GM19463 (cell line): ENCODE measurements around the gene NCBP2.

Experiments used
- ATAC-seq: cut with Tn5 transposase; IDR thresholded peaks from one replicate; pipeline ENCODE4 v1.9.1; 2021; ENCODE audit warnings: mild to moderate bottlenecking, moderate library complexity; ENCODE audit not compliant: unreplicated experiment

NCBP2 gene

DNA sequence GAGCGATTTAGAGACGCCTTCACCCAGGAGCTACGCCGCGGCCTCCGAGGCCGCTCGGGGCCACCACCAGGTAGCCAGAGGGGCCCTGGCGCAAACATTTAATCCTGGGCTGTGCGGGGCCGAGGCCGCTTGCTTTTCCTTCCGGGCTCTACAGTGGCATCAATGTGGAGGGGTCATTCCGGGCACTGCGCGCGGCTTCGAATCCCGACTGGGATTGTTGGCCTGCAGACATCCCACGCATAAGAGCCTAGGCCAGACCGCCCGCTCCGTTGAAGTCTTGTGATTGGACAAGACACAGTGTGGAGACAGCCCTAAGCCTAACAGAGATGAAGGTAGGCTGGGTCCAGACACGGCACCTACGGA, 568 bp upstream of the NCBP2 start:
- peak; percentile 4 for ATAC-seq

DNA sequence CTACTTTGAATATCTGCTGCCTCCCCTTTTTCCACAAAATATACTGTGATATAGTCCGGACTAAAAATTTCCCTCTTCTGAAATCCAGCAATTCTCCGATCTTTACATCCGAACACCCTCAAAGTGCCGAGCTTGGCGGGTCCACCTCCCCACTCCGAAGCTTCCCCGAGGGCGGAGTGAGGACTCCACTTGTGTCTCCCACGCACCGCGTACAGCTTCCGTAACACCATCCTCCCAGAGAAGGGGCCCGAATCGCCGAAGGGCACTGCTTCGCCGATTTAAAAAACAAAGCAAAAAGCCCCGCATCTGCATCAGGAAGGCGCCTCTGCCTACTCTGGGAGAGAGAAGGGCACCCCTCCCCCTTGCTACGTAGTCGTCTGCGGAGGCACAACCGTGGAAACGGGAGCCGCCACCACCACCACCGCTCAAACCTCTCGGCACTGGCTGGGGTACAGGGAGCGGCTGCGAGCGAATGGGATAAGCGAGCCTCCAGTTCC, 551 bp downstream of the NCBP2 start:
- peak; percentile 23 for ATAC-seq

DNA sequence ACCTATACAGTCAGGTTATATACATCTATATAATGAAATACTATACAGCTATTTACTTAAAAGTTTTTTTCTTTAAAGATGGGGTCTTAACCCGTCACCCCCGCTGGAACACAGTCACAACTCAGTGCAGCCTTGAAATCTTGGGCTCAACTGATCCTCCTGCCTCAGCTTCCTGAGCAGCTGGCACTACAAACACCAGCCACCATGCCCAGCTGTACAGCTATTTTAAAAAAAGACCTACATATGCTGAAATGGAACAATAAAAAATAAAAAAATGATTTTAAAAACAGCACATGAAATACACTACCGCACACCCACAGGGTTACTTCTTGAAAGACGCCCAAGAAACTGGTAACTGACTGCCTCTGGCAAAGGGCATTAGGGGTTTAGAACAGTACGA, 3.8 kb downstream of the NCBP2 start:
- ATAC-seq: no peak

DNA sequence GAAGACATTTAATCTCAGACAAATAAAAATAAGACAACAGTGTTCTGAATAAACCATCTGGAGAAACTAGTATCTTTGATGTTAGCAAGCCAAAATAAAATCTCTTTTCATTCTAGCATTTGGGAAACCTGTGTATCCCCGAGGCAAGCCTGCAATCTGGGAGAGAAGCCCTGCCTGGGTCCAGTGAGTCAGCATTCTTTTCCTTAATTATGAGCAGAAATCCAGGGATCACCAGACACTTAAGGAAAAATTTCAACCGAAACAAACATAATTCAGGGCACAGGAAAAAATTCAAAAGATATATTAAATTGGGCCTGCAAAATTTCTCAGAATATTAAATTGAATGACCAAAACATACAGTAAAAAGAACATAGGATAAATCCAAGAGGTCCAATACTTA, 4.2 kb downstream of the NCBP2 start:
- ATAC-seq: no peak

DNA sequence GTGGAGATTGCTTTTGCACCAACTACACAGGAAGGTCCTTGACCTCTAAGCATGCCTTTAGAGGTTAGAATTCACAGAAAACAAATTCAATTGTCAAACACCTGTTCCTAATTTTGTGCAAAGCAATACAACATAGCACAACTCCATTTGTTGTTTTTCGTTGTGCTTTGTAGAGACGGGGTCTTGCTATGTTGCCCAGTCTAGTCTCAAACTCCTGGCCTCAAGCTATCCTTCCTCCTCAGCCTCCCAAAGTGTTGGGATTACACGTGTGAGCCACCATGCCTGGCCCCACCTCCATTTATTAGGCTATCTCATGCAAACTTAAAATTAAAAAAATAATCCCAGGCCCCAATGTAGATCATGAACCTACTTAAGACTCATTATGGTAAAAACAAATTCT, 6.0 kb downstream of the NCBP2 start:
- no peak for ATAC-seq

DNA sequence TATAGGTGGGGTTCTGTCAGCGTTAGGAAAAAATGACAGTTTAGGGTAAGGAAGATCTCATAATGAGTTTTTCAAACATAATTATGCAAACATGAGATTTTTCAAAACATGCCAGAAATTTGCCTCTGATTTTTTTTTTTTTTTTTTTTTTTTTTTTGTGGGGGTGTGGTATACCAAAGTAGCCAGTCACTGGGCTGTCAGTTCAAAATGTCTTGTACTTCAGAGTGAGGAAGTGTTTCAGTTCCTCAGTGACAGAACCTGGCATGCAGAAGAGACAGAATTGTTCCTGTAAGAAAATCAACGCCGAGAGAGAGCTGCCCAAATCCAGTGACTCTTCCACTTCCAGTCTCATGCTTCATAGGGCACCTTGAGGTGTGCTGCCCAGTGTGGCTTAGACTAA, 9.7 kb downstream of the NCBP2 start:
- ATAC-seq: no peak

DNA sequence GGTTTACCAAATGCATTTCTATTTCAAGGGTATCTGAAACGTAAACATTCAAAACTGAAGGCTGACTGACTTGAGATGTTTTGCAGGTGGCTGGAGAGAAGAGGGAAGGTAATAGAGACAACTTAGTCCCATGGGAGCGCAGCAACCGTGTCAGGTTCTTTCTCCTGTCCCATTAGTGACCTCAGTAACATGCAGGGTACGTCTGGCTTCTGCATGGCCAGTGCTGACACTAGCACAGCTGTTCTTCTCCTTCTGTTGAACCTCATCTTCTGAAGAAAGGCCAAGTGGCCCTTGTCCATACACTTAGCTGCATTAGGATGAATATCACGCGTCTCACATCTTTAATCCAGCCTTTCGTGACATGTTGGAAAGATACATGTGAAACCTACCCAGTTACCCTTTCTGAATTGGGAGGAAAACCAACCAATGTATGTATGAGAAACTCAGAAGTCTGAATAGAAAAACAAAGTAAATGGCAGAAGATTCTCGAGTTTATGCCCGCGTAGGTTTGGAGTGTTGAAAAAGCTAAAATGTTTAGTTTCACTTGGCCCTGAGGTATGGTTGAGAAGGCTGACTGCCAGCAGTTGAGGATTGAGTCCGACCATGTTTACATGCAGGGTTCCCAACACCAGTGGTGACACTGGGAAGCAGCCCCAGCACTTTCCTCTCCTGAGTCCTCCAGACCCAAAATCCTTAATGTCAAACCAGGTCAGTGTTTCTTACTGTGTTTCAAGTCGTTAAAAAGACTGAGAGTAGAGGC, 10.3 kb downstream of the NCBP2 start:
- no peak for ATAC-seq

DNA sequence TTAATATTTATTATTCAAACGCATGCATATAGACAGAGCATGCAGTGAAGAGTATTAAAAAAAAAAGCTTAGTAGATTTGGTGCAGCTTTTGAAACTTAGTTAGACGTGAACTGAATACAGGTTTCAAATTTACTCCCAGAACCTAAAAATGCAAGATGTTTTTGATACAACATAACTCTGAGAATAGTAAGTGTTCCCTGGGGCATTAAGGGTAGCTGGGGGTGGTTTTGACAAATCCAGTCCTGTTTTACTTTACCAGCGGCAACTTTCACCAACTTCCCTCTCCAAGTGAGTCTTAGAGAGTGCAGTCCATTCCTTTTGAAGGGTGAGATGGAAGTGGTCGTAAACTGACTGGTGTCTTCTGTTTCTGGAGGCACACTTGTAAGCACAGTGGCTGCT, 11.2 kb downstream of the NCBP2 start:
- no peak for ATAC-seq

DNA sequence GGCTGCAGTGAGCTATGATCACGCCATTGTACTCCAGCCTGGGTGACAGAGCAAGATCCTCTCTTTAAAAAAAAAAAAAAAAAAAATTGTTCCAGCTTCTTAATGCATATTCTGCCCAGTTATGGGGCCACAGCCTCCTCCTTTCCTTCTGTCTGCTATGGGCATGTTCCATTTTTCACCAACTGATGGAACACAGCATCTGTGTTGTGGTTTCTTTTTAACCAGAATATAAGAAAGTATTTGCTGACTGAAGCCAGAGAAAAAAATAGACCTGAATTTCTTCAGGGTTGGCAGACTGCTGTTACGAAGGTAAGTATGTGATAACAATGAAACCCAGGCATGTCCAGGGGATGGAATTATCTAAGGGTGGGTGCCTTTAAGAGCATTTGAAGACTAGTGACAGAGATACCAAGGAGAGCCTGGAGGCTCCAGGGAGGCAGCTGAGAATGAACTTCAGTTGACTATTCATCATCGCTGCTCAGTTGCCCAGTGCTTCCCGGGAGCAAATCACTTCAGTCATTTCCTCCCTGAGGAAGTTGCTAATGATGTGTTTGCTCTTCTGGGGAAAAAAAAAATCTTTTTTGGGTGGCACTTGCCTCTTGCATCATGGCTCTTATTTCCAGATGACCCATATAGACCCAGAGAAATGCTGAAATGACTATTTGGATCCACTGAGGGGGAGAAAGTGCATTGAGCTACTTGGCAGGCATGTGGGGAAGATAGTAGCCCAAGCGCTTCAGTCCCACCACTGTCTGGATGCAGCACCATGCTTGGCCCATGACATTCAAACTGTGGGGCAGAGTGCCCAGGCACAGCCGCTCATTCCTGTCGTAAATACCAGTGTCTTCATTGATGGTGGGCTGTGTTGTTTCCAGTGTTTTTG, 14.5 kb downstream of the NCBP2 start:
- ATAC-seq: no peak

DNA sequence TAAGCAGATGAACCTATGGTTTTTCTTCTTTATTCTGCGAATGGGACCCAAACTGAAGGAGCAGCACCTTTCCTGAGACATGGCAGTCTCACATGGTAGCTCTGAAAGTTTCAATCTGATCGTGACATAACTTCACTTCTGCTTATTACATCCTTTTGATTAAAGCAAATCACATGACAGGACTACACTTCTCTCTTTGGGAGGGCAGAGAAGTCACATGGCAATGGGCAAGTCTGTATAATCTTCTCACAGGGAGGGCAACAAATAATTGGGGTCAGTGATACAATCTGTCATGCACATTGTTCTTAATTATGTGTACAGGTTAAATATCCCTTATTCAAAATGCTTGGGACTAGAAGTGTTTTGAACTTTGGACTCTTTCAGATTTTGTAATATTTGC, 21.6 kb downstream of the NCBP2 start:
- ATAC-seq: no peak

DNA sequence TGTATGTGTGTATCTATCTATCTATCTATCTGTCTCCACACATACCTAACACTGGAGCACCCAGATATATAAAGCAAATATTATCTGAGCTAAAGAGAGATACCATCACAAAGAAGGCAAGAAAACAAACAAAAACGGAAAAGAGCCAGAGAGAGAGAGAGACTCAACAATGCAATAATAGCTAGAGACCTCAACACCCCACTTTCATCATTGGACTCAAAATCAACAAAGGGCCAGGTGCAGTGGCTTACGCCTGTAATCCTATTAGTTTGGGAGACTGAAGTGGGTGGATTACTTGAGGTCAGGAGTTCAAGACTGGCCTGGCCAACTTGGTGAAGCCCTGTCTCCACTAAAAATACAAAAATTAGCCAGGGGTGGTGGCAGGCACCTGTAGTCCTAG, 23.4 kb downstream of the NCBP2 start:
- no peak for ATAC-seq

DNA sequence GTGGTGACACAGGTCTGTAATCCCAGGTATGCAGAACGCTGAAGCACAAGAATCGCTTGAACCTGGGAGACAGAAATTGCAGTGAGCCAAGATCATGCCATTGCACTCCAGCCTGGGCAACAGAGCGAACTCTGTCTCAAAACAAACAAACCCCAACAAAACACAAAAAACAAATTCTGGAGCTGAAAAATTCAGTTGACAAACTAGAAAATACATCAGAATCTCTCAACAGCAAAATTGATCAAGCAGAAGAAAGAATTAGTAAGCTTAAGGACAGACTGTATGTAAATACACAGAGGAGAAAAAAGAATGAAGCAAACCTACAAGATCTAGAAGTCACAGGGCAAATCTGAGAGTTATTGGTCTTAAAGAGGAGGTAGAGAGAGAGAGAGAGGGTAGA, 25.3 kb downstream of the NCBP2 start:
- ATAC-seq: no peak

DNA sequence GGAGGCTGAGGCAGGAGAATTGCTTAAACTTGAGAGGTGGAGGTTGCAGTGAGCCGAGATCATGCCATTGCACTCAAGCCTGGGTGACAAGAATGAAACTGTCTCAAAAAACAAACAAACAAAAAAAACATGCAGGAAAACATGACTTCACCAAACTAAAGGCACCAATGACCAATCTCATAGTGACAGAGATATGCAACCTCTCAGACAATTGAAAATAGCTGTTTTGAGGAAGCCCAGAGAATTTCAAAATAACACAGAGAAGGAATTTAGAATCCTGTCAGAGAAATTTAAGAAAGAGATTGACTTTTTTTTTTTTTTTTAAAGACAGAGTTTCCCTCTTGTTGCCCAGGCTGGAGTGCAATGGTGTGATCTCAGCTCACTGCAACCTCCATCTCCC, 26.1 kb downstream of the NCBP2 start:
- ATAC-seq: no peak

DNA sequence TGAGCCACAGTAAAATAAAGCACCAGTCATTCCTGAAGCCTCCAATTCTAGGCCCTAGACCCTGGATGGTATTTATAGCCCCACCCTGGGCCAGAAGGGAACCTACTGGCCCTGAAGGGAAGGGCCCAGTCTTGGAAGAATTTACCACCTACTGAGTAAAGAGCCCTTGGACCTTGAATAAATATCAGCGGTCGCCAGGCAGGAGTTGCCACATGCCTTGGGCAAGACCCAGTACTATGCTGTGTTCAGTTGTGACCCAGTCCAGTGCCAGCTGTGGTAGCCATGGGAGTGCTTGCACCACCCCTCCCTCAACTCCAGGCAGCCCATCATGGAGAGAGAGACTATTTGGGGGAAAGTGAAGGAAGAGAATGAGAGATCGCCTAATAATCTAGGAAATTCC, 27.0 kb downstream of the NCBP2 start:
- ATAC-seq: no peak

DNA sequence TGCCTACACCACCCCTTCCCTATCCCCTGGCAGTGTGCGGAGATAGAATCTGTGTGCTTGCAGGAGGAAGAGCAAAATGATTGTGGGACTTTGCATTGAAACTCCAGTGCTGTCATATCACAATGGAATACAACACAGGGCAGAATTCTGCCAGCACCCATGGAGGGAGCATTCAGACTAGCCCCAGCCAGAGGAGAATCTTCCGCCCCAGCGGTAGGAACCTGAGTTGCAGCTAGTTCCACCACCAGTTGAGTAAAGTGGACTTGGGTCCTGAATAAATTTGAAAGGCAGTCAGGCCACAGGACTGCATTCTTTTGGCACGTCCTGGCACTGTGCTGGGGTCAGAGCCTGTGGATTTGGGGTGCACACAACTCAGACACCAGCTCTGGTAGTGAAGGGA, 27.5 kb downstream of the NCBP2 start:
- ATAC-seq: no peak

DNA sequence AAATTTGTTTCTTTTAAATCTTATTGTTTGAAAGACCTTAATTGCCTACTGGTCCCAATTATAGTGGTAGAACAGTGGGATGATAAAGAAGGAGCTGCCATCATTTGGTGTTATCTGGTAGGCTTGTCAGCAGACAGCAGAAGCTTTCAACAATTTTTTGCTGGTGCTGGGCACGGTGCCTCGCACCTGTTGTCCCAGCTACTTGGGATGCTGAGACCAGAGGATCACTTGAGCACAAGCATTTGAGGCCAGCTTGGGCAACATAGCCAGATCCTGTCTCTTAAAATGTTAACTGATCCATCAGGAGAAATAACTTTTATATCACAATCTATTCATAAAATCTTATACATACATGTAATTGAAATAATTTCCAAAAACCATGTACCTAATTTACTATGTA, 38.6 kb downstream of the NCBP2 start:
- no peak for ATAC-seq

DNA sequence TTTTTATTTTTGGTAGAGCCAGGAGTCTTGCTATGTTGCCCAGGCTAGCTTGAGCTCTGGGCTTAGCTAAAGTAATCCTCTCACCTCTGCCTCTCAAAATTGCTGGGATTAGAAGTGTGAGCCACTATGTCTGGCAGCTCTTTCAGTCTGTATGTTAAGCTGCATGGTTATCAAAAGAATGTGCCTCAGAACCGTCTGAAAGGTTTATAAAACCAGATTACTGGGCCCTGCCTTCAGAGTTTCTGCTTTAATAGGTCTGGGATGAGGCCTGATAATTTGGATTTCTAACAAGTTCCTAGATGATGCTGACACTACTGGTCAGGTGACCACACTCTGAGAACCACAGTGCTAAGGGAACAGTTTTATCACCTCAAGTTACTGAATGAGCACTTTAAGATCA, 40.0 kb downstream of the NCBP2 start:
- no peak for ATAC-seq

DNA sequence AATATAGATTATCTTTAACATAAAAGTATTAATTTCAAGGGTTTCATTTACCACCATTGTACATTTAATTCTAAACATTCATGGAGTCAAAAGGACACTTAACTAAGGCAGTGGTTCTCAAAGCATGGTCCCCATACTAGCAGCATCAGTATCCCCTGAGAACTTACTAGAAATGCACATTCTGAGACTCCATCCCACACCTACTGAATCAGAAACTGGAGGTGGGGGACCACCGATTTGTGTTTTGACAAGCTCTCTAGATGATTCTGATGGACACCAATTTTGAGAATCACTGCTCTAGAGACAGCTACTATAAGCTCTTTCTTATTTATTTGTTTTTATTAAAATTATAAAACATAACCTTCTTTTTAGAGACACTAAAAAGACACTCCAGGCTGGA, 40.6 kb downstream of the NCBP2 start:
- no peak for ATAC-seq

DNA sequence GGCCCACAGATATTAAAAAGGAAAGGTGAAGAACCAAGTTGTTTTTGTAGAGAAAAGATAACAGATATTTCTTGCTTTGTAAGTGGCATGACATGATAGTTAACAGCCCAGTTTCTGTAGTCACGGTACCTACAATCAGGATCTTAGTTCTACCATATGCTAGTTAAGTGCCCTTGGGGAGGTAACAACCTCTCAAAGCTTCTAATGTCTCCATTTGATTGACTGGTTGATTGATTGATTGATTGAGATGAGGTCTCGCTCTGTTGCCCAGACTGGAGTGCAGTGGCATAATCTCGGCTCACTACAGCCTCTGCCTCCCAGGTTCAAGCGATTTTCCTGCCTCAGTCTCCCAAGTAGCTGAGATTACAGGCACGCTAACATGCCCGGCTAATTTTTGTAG, 46.1 kb downstream of the NCBP2 start:
- ATAC-seq: no peak

DNA sequence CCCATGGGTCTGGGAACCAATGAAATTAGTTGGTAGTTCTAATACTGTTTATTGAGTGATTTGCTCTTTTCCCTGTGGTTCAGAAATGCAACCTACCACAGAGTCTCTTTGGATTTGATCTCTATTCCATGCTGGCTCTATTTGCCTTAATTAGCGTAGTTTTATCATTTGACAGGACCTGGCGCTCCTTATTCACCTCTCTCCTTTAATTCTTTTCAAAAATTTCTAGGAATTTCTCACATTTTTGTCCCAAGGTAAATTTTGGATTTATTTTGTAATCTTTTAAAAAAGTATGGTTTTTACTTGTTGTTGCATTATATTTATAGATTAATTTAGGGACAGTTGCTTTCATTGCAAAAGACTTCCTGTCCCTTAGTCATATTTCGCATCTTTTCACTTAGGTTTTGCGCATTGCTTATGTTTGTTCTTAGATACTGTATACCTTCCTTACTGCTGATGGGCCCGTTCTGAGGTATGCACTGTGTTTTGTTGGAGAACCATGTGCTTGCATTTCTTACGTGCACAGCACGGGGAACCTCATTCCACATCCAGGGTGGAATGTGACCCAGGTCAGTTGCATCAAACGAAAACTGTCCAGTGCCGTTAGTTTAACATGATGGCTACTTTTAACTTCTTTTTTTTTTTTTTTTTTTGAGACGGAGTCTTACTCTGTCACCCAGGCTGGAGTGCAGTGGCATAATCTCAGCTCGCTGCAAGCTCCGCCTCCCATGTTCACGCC, 47.6 kb downstream of the NCBP2 start:
- no peak for ATAC-seq

DNA sequence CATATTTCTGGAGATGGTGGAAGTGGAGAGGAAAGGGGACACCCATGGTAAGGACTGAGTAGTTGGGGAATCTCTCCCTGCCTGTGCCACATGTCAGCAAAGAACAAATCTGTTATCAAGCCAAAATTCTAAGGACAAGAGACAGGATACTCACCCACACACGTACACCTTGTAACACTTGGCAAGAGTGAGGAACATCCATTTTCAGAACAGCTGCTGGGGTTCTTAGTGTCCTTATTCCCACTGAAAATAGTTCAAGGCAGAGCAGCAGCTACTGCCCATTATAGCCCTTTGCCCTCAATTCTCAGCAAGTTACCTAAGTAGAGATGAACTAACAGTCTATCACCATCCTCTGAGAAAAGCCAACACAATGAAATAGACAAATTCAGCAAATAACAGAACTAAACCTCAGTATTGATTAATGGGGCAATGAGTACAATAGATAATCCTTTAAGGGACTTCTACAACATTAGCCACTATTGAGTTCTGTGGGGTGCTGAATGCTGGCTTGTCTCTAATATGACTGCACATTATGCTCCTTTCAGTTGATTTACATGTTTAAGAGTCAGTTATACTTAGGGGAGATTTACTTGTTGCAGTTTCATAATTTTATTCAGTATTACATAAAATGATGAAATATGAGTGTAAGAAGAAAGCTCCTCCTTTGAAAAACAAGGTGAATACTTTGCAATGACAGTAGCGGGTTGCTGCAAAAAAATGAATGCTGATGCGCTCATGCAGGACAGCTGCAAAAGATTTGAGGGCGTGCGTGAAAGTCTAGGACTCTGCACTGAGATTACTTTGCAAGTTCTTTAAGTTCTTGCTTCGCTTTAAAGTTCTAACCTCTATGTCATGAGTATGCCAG, 52.3 kb downstream of the NCBP2 start:
- no peak for ATAC-seq
